ENCODE measurements around the gene CDK3. TPM values are rescaled to one million over a fixed set of nuclear protein-coding genes. Genes with fewer than 3 reads are reported as not detected.

CDK3 gene
- total RNA-seq, 1 donor from 2014 or later = 0.17 TPM

DNA sequence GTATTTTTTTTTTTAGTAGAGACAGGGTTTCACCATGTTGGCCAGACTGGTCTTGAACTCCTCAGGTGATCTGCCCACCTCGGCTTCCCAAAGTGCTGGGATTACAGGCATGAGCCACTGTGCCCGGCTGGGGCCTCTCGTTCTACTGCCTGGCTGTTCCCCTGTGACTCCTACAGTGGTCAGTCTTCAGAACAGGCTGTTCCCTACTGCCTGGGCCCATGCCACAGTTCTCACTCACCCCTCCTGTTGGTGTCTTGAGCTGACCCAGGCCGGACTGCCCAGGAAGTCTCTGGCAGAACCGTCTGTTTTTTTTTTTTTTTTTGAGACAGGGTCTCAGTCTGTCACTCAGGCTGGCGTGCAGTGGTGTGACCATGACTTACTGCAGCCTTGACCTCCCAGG is 3.3 kb downstream of the CDK3 start:
- TF ChIP-seq, protein P1, sequence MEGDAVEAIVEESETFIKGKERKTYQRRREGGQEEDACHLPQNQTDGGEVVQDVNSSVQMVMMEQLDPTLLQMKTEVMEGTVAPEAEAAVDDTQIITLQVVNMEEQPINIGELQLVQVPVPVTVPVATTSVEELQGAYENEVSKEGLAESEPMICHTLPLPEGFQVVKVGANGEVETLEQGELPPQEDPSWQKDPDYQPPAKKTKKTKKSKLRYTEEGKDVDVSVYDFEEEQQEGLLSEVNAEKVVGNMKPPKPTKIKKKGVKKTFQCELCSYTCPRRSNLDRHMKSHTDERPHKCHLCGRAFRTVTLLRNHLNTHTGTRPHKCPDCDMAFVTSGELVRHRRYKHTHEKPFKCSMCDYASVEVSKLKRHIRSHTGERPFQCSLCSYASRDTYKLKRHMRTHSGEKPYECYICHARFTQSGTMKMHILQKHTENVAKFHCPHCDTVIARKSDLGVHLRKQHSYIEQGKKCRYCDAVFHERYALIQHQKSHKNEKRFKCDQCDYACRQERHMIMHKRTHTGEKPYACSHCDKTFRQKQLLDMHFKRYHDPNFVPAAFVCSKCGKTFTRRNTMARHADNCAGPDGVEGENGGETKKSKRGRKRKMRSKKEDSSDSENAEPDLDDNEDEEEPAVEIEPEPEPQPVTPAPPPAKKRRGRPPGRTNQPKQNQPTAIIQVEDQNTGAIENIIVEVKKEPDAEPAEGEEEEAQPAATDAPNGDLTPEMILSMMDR (conservative IDR thresholded peaks at IDR 0.05; ENCODE audit: low read depth, low read length) = no peak
- H3K4me3 ChIP-seq (ENCODE audit: low read depth, low read length) = no peak overlapping the region
- DNase-seq (ENCODE audit: low read depth) = no peak

DNA sequence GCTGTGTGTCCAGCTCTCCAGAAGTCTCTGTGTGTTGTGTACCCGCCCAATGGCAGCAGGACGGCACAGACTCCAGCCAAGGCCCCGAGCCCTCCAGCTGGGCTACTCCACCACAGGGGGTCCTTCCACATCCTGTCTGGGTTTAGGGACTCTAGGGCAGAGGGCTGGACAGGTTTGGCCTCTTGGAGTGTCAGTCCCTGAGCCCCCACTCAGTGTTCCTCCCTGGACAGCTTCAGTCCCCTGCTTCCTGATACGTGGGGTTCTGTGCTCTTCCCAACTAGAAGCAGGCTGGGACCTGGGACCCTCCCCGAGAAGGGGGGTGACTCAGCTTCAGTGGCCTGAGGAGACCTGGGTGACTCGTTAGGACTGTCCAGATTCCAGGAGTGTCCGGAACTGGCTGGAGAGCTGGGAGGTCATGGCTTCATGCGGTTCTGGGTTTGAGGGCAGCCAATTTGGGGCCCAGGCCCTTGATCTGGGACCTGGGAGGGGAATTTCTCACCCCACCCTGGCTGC is 4.2 kb downstream of the CDK3 start:
- H3K4me3 ChIP-seq (ENCODE audit: low read depth, low read length) = no peak overlapping the region
- TF ChIP-seq, protein P1 (conservative IDR thresholded peaks at IDR 0.05; ENCODE audit: low read depth, low read length) = no peak
- no peak for DNase-seq (ENCODE audit: low read depth)

DNA sequence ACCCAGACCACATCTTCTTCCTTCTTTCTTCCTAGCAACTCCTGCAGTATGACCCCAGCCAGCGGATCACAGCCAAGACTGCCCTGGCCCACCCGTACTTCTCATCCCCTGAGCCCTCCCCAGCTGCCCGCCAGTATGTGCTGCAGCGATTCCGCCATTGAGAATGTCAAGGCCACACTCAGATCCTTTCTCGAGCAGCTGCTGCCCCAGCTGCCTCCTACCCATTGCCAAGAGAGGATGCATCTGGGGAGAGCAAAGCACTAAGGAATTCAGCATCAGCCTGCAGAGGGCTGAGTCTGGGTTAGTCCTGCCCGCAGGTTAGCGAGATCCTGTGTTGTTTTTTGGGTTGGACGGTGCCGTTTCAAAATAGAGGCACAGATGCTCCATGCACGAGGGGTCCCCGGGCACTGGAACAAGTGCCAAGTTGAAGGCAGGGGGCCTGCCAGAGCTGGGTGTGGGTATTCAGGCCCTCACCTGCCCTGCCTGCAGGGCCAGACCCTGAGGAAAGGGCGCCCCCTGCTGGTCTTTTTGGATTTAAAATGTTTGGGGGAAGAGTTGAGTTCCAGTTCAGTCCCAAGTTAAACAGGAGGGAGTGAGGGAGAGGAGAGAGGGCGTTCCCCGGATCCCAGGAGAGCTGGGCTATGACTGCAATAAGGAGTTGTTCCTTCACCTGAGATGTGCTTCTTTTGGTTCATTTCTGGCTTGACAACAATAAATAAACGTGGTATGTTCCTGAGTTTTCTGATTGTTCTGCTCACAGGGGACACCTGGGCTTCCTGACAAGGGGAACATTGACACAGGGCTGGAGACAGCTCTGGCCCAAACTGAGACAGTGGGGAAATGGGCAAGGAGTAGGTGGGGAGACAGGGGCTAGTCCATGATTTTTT is 4.9 kb downstream of the CDK3 start:
- DNase-seq (ENCODE audit: low read depth) = no peak
- TF ChIP-seq, protein P1 (conservative IDR thresholded peaks at IDR 0.05; ENCODE audit: low read depth, low read length) = peak; percentile 75
- H3K4me3 ChIP-seq (ENCODE audit: low read depth, low read length) = no peak overlapping the region

DNA sequence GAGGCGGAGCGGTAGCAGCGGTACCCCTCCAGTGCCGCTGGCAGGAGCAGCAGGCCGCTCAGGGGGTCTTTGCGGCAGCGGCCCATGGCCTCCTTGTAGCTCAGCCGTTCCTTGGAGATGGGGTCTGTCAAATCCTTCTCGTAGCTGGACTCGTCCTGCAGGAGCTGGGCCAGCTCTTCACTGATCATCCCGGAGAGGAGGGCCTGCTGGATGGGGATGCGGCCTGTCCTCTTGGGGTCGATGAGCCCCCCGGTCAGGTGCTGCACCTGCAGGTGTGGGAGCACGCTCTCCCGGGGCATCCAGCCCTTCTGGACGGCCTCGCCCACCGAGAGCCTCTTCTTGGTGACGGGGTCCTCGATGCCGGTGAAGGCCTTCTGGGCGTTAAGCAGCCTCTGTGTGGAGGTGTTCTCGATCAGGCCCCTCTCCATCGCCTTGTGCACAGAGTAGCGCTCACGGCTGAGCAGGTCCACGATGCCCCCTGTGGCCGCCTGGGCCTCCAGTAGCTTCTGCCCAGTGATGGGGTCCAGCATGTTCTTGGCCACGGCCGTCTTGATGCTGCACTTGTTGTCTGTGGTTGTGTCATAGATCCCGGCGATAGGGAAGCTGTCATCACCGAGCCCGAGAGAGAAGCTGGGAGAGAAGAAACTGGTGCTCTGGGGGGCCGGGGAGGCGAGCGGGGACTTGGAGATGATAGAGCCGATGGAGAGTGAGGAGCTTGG is 6.6 kb downstream of the CDK3 start:
- TF ChIP-seq, protein P1 (conservative IDR thresholded peaks at IDR 0.05; ENCODE audit: low read depth, low read length) = no peak
- no peak for DNase-seq (ENCODE audit: low read depth)
- no peak overlapping the region for H3K4me3 ChIP-seq (ENCODE audit: low read depth, low read length)

DNA sequence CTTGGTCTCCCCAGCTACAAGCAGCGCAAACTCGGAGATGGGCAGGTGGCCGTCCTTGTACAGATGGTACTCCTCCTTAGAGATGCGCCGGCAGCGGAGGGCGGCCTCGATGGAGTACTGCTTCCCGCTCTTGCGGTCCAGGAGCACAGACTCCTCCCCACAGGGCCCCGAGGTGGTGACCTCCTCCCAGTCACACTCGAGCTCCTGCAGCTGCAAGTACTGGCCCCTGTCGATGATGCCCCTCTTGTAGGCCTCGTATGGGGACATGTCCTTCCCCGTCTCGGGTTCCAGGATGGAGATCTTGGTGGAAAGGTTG is 7.2 kb downstream of the CDK3 start:
- DNase-seq (ENCODE audit: low read depth) = no peak
- TF ChIP-seq, protein P1 (conservative IDR thresholded peaks at IDR 0.05; ENCODE audit: low read depth, low read length) = no peak
- H3K4me3 ChIP-seq (ENCODE audit: low read depth, low read length) = no peak overlapping the region

DNA sequence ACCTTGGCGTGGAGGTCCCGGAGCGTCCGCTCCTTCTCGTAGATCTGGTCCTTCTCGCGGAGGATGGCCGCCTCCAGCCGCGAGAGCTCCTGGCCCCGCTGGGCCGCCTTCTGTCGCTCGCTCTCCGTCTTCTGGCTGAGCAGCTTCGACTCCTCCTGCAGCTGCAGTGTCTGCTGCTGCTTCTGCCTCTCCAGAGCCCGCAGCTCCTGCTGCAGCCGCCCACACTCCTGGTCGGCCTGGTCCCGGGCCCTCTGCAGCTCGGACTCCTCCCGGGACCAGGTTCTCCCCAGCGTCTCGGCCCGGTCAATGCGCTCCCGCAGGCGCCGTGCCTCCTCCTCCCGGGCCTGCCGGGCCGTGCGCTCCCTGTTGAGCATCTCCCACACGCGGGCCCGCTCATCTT is 7.6 kb downstream of the CDK3 start:
- DNase-seq (ENCODE audit: low read depth) = no peak
- no peak overlapping the region for H3K4me3 ChIP-seq (ENCODE audit: low read depth, low read length)
- TF ChIP-seq, protein P1 (conservative IDR thresholded peaks at IDR 0.05; ENCODE audit: low read depth, low read length) = no peak
